ENCODE data around the gene SLC9A1.
A peak's percentile ranks its signal among the peaks of the same experiment; 100 is the strongest.
"Not testable (repeated sequence)": the region's sequence is repeated elsewhere in the genome, so short reads cannot be mapped to it uniquely, and the experiment has no call there.

The SLC9A1 gene

DNA sequence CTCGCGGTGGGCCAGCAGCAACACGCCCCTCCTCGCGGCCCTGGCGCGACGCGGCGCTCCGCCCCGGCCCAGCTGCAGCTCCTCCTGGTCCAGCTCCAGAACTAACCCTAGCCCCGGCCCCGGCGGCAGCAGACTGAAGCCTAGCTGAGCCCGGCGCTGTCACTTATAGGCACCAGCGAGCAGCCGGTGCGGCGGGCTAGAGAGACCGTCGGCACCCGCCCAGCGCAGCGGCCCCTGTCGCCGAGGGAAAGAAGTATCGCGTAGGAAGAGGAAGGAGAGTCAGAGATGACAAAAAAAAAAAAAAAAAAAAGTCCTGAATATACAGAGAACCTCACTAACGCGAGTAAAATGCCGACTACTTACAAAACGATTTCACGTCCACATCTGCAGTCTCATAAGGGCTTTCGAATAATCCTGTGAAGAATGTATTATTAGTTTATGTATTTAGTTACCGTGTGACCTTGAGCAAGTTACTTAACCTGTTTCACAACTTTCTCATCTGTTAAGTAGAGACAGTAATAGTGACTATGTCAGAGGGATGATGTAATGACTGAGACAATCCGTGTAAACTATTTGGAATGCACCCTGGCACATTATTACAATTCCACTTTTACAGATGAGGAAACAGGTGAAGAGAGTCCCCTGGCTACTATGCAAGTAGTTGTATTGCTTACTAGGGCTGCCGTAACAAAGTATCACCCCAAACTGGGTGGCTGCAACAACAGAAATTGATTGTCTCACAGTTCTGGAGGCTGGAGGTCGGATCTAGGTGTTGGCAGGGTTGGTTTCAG is at the start of gene SLC9A1:
SLC9A1 (minus strand) TSS at position 135 of the 791 bp plus-strand sequence. CDS start 791 bp downstream, outside the sequence.
- peak; percentile 97 for DNase-seq

DNA sequence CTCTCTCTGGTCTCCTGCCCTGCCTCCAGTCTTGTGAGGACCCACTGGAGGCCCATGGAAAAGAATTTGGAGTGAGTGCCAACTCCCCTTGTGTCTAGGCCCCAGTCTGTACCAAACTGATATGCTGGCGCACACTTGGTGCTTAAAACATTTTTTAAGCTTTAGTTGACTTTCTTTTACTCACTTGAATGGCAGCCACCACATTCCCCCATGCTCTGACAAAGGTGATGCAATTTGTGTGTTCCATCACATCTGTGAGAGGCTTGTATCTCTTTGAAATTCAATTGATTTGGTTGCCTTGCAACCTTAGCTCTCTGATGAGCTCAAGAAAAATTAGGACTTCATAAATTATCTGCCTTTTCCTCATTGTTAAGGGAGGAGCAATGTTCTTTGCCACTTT is 49.0 kb upstream of the SLC9A1 start:
- no peak for DNase-seq

DNA sequence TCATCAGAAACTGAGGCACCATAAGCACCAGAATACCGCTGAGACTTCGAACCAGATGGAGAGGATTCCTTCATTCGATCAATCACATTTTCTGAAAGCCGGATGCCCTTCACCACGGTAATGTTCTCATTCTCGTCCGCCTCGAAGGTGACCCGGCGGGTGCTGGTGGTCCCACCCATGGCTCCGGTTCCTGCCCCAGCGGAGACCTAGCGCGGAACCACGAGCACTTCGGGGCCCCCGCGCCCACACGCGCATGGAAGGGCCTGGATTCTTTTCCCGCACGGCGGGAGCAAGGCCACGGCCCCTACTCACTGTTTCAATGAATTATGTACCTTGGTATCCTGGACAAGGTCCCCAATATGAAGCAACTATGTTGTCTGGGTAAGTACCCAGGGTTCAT is 46.4 kb upstream of the SLC9A1 start:
- no peak for DNase-seq

DNA sequence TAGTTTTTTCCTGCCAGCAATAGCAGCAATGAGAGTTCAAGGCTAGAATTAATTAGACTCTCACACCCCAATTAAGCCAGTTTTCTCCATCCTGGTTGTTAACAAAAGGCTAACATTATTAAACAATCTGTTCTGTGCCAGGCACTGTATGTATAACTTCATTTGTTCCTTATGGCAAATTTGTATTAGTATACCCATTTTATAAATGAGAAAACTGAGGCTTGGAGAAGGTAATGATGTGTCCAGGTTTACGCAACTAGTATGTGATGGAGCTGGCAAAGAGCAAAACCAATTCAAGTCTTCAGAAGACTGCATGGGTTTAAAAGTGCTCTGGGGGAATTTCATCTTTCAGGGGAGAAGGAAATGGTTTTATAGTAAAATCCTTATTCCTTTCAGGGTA is 38.3 kb upstream of the SLC9A1 start:
- no peak for DNase-seq

DNA sequence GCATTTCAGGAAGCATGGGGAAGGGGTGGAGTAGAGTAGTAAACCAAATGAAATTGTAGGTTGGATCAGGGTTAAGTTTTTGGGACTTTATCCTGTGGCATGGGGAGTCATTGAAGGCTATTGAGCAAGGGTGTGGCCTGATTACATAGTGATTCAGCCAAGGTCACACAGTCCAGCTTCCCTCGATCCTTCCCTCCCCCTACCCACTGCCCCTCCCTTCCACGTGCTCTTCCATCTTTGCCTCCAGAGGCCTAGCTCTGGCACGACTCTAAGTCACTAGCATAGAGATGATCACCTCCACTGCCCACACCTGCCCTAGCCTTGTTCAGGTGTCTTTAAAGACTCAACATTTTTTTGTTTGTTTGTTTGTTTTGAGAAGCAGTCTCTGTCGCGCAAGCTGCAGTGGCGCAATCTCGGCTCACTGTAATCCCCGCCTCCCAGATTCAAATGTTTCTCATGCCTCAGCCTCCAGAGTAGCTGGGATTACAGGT is 37.2 kb upstream of the SLC9A1 start:
- no peak for DNase-seq

DNA sequence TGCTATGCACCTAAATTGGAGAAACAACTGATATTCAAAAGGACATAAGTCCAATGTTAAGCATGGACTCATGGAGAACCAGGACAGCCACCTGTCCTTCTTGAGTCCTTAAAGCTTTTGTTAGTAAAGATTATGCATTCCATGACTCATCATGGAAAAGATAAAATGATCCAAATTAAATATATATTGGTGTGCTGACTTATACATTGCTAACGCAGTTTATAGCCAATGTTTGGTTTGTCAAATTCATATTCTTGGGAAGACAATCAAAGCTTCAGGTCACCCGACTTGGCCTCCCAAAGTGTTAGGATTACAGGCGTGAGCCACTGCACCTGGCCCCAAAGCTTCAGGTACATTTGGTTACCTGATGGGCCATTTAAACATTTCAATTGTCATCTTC is 29.7 kb upstream of the SLC9A1 start:
- not testable (repeated sequence) for DNase-seq

DNA sequence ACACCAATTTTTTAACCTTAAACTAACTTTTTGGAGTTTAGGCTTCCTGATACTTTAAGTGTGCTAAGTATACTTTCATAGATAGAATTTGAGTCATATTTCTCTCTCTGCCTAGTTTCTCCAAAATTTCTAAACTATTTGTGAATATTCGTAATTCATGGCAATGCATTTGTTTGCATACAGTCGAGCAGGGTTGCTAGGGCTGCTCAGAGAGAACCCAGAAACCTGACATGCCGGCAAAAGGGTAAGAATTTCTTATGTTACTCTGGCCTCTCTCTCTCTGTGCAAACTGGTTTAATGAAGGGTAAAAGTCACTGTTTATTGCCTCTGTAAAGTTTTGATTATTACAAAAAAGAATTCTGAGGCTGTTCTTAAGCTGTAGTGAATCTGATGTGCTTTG is 25.1 kb upstream of the SLC9A1 start:
- DNase-seq = no peak

DNA sequence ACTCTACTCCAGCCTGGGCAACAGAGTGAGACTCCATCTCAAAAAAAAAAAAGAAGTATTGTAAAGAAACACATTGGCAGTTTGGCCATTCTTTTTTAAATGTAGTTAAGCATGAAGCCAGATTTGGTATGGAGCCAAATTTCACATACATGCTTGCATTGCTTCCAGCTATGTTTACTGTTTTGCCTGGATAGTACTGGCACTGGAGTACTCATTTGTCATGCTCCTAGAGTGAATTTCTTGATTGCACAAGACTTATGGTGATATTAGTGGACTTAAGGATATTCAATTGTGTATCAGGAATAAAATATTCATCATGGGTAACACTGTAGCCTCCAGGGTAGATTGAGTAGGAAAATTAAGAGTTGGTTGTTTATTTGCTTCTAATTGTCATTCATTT is 24.5 kb upstream of the SLC9A1 start:
- DNase-seq = no peak

DNA sequence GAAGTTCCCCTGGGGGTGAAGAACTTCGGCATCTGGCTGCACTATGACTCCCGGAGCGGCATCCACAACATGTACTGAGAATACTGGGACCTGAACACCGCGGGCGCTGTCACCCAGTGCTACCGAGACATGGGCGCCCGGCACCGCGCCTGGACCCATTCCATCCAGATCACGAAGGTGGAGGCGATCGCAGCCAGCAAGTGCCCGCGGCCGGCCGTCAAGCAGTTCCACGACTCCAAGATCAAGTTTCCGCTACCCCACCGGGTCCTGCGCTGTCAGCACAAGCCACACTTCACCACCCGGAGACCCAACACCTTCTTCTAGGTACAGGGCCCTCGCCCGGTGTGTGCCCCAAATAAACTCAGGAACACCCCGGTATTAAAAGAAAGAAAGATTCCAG is 22.0 kb upstream of the SLC9A1 start:
- DNase-seq = no peak

DNA sequence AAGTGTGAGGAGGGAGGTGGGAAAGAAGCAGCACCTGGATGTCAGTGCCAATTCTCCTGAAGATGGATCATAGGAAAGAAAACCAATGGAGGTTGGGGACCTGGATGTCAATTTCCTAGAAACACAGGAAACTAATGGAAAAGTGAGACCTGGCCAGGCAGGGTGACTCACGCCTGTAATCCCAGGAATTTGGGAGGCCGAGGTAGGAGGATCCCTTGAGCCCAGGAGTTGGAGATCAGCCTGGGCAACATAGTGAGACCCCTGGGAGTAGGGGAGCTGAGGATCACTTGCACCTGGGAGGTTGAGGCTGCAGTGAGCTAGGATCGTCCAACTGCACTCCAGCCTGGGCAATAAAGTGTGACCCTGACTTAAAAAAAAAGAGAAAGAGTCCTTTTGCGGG is 21.4 kb upstream of the SLC9A1 start:
- peak; percentile 58 for DNase-seq

DNA sequence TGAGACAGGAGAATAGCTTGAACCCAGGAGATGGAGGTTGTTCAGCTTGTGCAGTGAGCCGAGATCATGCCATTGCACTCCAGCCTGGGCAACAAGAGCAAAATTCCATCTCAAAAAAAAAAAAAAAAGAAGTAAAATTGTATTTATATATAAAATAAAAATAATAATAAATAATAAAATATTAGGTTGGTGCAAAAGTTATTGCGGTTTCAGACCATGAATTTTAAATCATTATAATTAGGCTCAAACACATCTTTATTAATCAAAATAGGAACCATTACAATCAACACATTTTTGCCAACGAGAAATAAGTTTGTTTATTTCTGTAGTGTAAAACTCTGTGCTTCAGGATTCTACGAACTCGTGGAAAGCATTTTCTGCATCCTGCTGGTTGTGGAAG is 18.1 kb upstream of the SLC9A1 start:
- DNase-seq = not testable (repeated sequence)

DNA sequence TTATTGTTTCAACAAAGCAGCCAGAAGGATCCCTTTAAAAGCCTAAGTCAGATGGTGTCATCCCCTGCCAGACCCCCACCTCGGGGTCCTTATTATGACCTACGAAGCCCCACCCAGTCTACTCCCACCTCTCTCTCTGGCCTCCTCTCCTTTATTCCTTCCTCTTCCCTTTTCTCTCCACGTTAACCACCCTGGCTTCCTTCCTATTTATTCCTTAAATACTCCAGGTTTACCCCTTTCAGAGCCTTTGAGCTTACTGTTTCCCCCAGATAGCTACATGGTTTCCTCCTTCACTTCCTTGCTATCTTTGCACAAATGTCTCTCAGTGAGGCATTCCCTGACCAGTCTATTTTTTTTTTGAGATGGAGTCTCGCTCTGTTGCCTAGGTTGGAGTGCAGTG is 12.0 kb upstream of the SLC9A1 start:
- DNase-seq = no peak

DNA sequence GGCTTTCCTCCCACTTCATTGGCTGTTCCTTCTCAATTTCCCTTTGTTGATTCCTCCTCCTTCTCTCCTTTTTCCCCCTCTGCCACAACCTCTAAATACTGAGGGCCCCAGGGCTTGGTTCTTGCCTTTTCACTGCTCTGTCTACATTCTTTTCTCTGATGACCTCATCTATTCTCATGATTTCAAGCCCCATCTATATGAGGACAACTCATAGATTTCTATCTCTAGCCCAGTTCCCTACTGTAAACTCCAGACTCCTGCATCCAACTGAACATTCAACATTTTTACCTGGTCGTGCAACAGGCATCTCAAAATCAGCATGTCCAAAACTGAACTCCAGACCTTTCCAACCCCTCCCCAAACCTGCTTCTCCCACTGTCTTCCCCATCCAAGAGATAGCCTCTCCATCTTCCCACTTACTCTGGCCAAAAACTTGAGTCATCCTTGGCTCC is 11.5 kb upstream of the SLC9A1 start:
- DNase-seq = peak; percentile 82

DNA sequence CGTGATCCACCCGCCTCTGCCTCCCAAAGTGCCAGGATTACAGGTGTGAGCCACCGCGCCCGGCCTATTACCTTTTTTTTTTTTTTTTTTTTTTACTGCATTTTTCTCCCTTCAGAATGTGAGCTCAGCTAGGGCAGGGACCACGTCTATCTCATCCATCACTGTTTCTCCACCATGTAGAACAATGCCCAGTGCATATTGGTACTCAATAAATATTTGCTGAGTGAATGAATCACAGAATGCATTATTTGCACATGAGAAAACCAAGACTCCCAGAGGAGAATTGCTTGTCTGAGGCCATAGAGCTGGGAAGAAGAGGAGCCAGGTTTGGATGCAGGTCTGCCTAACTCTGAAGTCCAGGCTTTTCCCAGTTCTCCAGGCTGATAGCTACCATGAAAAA is 8.2 kb upstream of the SLC9A1 start:
- DNase-seq = no peak

DNA sequence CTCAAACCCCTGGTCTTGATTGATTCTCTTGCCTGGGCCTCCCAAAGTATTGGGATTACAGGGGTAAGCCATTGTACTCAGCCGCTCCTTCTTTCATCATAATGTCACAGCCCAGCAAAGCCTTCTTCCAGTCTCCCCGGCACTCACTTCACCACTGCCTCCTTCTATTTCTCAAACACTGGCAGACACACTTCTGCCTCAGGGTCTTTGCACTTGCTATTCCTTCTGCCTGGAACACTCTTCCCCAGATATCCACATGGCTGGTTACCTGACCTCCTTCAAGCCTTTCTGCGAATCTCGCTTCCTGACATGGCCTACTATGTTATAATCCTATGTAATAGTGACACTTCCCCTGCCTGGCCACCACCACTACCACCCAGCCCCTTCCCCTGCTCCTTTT is 7.2 kb upstream of the SLC9A1 start:
- DNase-seq = no peak

DNA sequence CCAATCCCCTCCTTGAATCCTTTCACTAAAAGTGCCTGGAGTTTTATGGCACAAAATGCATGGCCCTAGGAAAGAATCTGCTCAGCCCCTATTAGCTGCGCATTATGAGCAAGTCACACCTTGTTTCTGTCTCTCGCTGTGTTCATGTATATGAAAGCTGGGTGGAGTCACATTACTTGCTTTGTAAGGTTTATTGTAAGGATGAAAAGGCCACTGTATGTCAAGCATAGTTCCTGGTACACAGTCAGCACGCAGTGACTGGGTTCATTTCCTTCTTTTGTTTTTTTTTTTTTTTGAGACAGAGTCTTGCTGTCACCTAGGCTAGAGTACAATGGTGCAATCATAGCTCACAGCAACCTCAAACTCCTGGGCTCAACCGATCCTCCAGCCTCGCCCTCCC is 6.7 kb upstream of the SLC9A1 start:
- no peak for DNase-seq

DNA sequence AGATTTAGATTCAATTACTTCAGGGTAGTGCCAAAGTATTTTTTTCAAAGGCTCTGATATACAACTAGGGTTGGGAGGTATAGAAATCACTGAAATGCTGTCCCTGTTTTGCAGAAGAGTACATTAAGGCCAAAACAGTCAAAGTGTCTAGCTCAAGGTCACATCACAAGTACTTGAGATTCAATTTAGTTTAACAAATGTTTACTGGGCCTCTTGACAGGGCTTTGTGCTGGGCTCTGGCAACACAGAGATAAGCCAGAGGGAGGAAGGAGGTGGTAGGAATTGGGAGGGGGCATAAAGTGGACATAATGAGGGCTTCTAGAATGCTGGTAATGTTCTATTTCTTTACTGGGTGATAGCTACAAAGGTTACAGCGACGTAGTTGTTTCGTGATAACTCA is 2.3 kb upstream of the SLC9A1 start:
- no peak for DNase-seq

DNA sequence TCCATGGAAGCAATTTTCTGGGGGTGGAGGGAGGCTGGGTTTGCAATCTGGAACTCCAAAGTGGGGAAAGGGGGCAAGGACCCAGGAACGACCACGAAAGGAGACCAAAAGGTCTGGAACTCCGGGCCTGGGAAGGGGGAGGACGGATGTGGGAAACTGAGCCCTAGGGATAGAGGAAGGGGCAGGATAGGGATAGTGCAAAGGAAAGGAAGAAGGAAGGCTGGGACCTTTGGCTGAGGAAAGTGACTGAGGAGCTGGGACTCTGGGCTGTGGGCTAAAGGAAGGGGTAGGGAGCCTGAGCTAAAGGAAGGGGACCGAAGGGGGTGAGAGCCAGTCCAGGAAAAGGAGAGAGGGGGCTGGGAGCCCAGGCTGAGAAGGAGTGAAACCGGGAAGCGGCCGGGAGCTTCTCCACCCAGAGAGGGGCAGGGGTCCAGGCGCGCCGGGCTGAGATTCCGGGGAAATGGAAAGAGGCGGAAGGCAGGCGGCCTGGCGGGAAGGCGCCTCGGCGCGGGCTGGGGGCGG is 395 bp downstream of the SLC9A1 start:
- no peak for DNase-seq

DNA sequence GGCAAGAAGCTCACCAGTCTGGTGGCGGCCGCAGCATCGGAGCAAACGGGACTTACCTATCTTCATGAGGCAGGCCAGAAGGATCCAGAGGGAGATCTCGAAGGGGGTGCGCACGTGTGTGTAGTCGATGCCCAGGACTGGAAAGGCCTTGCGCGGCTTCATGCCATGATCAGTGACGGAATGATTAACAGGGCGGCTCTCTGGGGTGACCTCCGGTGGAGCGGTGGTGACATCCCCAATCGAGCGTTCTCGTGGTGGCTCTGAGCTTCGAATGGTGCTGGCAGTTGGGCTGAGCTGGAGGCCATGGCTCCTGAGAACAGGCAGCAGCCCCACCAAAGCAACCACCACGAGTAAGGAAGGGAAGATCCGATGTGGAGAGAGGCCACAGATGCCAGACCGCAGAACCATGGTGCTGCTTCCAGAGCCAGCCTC is 982 bp downstream of the SLC9A1 start:
- peak; percentile 54 for DNase-seq

DNA sequence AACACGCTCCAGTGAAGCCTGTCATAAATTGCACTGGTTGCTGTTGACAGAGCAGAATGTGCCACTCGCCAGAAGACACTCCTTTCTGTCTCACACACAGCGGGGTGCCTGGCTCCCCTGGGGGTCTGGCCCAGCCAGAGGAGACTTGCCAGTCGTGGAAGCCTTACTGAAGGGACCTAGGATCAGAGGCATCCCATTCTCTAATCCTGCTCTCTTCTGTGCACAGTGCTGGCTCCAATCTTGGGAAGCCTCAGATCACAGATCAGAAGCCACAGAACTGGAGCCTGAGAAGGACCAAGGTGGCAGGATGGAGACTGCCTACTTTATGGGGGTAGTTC is 1.4 kb downstream of the SLC9A1 start:
- peak; percentile 52 for DNase-seq

DNA sequence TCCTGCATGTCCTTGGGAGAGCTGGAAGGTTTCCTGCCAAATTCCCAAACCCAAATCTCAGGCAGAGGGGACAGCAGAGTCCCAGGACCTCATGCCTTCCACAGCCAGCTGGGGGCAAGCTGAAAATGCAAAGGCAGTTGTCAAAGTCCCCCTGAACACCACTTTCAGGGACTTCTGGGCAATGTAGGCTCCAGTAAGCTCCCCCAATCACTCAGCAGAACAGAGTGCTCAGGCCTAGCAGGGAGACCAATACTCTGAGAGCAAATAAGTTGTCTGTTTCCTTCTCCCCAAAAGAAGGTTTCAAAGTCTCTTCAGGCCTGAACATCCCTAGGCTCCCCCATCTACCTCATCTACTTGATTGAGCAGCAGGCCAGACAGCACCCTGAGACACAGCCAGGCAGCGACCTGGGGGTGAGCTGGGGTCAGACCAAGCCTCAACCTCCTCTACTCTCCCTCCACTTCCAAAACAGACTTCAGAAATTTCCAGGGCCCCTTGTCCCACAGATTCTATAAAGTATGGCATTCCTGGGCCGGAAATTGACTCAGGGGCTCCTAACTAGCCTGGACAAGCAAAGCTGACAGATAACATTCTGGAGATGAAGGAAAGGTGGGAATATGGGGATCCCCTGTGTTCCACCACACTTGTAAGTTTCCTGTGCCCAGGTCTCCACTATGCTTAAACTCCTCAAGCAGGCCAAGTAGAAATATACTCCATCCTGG is 1.9 kb downstream of the SLC9A1 start:
- DNase-seq = peak; percentile 50

DNA sequence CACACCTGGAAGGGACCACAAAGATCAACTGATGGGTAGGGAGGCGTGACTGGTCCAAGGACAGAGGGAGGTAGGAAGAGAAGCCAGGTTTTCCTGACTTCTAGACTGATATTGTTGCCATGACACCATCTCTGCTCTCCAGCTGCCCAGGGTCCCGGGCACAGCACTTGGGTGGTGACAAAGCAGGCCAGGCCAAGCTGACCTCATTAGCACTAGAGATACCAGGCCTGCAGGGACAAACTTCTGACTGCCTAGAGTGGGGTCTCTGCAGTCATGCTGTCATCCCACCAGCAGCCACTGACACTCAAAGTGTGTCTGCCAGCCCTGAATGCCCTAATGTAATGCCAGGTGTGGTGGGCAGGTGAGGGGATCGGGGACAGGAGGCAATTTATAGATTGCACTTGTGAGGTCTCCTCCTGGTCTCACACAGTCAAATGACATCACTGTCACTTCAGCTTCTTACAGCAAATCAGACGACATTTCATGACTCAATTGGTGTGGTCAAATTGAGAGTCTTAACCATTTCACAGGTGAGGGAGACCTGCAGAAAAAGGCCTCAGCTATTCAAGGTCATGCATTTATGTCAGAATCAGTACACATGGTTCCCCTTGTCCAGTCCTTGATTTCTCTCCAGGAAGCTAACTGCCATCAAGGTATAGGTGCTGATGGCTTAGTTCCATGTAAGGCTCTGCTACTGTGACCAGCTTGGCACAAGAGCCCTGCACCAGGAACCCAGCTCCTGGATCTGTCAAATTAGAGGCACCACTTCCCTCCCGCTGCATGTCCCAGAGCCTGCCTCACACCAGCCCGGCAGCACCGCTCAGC is 2.7 kb downstream of the SLC9A1 start:
- DNase-seq = no peak

DNA sequence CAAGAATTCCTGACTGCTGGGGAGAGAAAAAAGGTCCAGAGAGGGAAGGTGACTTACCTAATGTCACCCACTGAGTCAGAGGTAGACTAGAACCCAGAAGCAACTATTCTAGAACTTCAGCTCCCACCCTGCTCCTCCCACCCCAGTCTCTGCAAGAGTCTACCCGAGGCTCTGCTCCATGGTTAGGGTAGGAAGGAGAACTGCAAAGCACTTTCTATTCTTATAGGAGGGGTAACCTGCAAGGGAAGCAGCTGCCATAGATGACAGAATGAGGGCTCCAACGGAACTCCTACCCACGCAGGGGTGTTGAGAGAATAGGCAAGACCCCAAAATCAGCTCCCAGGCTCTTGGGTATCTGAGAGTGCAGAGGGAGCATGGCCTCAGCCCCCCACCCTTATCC is 4.3 kb downstream of the SLC9A1 start:
- no peak for DNase-seq
